Stimulated activated CD4-positive, alpha-beta T cell treated with anti-CD3 and anti-CD28 coated beads, TNF-alpha, amount 100 ng/mL, for 1 hour (primary cell): ENCODE data around the gene DDX19B.
"Not testable (repeated sequence)": the region's sequence is repeated elsewhere in the genome, so short reads cannot be mapped to it uniquely, and the experiment has no call there.

Experiments
- DNase-seq, 3 donors: peaks; one replicate each; pipeline ENCODE4 v3.0.0-alpha.2; 2020; ENCODE audit warnings: low read depth in 3 of 3, low spot score in 1 of 3

The DDX19B gene

DNA sequence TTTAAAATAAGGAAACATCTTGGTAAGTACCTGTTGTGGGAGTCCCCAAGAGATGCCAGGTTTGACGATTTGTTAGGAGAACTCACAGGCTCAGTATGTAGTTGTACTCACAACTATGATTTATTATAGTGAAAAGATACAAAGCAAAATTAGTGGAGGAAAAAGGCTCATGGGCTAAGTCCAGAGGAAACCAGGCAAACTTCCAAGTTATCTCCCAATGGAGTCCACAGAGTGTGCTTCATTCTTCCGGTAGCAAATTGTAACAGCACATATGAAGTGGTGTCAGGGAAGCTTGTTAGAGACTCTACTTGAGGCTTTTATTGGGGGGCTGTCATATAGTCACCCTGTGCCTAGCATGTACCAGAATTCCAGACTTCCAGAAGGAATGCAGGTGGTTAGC lies 50.0 kb downstream of the DDX19B start:
- no peak for DNase-seq

DNA sequence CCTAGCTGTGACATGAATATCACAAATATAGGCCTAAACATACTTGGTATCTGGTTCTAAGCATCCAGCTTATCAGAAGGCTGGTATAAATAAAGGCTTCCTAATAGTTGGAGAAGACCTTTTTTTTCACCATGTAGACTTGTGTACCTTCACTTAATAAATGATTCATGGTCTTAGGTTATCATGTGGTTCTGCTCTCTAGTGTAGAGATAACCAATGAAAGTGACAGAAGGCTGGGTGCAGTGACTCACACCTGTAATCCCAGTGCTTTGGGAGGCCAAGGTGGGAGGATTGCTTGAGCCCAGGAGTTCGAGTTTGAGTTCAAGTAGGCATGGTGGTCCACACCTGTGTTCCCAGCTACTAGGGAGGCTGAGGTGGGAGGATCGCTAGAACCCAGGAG lies 50.8 kb downstream of the DDX19B start:
- no peak for DNase-seq

DNA sequence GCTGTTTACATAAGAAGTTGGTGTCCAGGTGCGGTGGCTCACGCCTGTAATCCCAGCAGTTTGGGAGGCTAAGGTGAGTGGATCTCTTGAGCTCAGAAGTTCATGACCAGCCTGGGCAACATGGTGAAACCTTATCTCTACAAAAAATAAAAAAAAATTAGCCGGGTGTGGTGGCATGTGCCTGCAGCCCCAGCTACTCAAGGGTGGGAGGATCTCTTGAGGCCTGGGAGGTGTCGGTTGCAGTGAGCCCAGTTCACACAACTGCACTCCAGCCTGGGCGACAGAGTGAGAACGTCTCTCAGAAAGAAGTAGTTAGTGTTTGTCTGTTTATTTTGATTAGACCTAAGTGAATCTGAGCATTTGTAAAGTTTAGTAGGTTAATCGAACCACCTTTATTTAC lies 60.6 kb downstream of the DDX19B start:
- no peak for DNase-seq

DNA sequence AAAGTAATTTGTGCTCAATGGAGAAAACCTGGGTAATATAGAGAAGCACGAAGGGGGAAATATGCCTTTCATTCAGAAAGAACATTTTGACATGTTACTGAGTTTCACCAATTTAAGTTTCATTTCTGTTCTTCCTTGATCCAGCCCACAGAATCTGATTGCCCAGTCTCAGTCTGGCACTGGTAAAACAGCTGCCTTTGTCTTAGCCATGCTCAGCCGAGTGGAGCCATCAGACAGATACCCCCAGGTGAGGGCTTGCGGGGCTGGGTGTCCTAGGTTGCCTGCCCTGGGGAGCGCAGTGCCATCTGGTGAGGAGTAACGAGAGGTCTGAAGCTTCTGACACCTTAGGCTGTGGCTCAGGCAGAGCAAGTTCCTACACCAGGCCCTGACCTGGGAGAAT lies 65.4 kb downstream of the DDX19B start:
- DNase-seq, result no peak

DNA sequence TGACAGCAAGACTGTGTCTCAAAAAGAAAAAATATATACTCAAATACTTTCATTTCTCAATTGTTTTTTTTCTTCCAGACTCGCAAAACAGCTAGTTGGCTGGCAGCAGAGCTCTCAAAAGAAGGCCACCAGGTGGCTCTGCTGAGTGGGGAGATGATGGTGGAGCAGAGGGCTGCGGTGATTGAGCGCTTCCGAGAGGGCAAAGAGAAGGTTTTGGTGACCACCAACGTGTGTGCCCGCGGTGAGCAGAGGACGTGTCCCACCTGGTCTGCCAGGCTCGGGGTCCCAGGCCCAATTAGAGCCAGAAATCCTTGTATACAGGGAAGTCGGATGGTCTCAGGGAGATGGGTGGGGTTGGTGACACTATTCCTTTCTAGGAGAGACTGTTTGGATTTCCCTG lies 71.2 kb downstream of the DDX19B start:
- not testable (repeated sequence) for DNase-seq

DNA sequence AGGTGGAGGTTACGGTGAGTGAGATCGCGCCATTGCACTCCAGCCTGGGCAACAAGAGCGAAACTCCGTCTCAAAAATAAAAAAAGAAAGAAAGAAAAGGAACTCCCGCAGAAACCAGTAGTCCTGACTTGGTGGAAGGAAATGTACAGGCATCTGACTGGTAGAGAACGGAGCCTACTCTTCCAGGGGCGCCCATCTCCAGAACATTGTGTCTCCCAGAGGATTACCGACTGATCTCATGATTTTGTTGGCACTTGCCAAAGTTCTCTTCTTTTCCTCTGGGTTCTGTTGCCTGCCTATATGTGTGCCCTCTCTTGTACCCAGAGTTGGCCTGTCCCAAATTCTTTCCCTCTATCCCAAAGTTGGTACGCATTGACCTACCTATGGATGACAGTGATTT lies 71.9 kb downstream of the DDX19B start:
- no peak for DNase-seq

DNA sequence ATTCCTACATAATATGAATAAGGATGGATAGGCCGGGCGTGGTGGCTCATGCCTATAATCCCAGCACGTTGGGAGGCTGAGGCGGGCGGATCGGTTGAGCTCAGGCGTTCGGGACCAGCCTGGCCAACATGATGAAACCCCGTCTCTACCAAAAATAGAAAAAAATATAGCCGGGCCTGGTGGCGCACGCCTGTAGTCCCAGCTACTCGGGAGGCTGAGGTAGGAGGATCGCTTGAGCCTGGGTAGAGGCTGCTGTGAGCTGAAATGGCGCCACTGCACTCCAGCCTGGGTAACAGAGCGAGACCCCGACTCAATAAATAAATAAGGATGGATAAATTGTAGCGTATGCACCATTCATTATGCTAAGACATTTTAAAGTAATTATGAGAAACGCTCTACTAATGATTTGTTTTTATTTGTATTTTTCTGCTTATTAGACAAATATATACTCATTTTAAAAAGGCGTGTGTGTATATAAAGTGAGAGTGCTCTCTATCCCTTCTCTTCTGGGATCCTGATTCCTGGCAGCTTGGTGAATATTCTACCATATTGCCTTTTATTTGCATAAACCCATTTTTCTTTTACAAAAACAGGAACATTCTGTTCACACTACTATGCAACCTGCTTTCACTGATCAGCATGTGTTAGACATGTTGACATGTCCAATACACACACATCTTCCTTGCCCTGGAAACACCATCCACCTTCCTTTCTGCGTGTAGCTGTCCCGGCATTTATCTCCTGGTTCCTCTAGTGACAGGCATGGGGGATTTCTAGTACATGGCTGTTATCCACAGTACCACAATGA lies 74.1 kb downstream of the DDX19B start:
- no peak for DNase-seq

DNA sequence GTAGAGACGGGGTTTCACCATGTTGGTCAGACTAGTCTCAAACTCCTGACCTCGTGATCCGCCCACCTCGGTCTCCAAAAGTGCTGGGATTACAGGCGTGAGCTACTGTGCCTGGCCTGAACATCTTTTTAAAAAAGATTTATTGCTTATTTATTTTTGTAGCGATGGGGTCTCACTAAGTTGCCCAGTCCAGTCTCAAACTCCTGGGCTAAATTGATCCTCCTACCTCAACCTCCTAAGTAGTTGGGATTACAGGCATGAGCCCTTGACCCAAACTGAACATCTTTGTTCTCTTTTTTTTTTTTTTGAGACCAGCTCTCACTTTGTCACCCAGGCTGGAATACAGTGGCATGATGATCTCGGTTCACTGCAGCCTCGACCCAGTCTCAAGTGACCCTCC lies 75.2 kb downstream of the DDX19B start:
- DNase-seq, result no peak

DNA sequence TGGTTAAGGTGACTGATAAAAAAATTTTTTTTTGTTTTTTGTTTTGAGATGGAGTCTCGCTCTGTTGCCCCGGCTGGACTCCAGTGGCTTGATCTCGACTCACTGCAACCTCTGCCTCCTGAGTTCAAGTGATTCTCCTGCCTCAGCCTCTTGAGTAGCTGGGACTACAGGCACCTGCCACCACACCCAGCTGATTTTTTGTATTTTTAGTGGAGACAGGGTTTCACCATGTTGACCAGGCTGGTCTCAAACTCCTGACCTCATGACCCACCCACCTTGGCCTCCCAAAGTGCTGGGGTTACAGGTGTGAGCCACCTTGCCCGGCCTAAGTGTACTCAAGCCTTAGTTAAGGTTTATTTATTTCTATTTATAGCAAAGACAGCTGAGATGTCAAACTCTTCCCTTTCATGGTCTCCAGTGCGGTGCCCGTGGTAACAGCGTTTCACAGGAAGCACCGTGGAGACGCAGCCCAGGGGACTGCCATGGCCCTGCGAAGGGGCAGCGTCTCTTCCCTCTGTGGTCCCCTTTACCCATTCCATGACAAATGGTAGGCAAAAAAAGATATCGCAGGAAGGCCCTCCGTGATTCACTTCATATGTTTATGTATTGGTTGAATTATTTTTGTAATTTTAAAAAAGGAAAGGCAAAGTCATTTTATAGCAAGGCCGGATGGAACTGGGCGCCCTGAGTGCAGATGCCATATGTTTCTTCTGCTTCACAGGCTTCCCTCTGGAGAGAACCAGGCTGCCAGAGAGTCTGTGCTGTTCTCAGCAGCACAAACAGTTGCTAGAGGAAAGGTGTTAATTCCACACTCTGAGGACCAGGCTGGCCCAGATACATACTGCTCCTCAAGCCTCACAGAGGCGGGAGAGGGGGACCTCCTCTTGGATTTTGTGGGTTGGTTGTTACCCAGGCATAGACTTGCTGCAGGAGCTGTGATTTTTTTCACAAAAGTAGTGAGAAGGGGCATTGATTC lies 76.9 kb downstream of the DDX19B start:
- no peak for DNase-seq

DNA sequence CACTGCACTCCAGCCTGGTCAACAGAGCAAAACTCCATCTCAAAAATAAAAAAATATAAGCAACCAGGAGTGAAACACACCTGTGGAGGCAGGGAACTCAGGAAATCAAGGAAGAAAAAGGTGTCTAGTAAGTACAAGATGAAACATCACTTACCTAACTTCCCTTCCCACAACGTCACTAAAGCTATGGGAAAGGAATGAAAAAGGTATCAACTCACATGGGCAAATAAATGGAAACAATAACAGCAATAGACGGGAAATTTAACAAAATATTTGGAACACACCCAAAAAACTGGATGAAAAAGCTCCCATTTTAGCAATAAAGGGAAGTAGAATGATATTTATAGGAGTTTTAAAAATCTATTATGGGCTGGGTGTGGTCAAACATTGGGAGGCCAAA lies 78.8 kb downstream of the DDX19B start:
- DNase-seq, result no peak

DNA sequence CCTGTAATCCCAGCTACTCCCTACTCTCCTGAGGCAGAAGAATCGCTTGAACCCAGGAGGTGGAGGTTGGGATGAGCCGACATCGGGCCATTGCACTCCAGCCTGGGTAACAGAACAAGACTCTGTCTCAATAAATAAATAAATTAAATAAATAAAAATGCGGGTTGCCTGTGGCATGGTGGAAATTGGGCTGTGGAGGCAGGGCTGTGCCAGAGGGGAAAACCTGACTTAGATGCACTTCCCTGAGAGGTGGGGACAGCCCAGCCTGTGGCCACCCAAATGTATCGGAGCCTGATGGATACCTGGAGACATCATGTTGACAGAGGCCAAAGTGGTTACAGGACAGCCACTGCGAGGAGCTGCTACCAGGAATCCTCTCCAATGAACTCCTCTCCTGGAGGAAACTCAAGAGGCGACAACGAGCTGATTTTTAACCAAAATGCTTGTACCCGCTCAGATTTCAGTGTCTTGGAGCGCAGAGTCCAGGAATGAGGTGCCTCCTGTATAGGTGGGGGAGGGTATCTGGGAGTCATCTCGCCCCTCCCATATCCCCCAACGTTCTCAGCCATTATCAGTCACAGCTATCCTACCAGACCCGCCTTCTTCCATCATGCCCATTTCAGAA lies 80.0 kb downstream of the DDX19B start:
- DNase-seq, result no peak

DNA sequence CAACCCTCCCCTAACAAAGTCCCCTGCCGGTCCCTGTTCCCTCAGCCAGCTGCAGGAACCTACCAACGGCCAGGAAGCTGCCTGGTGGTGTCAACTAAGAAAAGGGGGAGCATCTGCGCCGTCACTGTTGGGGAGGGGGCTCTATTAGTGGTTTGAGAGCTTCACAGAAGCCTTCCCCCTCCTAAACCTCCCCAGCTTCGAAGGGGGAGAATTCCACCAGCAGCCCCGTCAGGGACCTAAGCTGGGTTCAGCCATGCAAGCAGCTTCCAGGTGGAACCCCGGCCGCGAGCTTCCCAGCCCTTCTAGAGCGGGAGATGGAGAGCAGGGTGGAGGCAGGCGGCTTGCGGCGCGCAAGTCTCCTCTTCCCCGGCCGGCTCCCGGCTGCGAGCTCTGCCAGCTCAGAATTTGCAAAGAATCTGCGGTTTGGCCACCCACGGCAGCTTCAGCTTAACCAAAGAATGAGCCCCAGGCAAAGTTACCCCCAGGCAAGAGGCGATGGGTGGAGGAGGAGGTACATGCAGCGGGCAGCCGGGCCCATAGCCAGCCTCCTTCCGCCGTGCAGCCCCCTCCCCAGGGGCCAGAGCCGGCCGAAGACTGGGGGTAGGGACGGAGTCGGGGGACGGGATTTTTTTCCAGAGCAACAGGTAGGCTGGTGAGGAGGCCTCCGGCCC lies 81.4 kb downstream of the DDX19B start:
- peak; percentile 12 to 64 (median 35) for DNase-seq

DNA sequence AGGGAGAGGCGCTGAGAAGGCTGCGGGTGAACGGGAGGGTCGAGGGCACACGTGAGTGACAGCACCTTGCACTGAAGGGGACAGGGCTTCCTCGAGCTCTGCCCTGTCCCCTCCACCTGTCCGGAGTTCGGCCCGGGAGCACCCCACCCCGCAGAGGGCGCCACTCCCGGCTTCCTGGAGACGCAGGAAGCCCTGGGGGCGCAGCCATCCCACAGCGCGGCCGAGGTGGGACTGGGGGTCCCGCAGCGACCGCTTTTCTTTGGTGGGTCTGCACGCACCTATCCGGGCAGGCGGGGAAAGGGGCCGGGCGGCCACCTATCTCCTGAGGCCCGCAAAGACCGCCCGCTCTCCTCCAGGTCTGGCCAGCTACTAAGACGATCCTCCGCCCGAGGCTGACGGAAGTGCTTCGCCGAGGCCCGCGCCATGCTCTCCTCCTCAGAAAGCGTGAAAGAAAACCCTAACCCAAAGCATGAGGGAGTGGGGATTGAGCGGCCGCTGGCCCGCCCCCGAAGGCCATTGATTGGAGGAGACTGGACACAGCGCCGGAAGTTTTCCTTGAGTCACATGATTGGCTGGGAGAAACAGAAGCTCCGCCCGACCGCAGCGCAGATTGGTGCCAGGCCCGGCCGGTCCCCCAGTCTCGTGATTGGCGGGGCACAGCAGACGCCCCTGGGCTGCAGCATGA lies 82.1 kb downstream of the DDX19B start:
- peak; percentile 85 to 90 (median 87) for DNase-seq

DNA sequence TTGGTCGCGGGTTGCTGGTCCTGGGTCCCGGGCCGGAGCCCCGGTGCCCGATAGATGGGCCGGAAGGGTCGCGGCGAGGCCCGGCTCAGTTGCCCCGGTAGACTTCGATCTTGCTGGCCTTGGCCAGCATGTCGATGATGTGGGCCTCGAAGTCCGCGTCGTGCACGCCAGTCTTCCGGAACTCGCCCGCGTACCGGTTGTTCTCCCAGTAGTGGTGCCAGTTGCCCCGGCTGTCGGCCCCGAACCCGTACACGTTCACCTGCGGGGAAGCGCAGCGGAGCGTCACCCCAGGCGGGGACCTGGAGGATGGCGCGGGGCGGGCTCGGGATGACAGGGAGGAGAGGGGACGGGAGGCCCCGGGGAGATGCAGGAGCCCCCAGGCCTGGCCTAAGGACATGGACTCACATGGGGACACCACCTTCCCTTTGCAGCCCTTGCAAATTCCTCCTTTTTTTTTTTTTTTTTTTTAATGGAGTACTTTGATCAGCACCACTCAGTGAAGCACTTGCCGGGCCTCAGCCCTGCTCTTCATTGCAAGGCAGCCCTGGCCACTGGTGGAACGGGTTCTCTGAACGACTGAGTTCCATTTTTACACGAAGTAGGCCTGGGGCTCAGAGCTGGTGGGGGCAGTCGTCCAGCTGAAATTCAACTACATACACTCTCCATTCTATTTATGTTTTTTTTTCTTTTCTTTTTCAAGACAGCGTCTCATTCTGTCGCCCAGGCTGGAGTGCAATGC lies 82.8 kb downstream of the DDX19B start:
- no peak for DNase-seq

DNA sequence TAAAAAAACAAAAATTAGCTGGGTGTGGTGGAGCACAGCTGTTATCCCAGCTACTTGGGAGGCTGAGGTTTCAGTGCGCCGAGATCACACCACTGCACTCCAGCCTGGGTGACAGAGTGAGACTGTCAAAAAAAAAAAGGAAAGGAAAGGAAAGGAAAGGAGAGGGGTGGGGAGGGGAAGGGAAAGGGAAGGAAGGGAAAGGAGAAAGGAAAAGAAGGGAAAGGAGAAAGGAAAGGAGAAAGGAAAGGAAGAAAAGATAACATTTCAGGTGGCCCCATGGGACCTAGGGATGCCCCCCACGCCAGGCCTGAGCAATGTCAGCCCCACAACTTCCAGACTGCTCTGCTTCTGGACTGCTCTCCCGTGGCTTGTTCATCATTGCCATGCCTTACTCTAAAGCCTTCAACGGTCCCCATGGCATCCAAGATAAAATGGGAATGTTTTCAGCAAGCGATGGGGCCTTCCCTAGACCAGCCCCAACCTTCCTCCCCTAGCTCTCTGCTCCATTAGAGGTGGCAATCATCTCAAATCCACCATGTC lies 84.5 kb downstream of the DDX19B start:
- DNase-seq, result no peak
